ENCODE data around the gene ZNF138.

DNA sequence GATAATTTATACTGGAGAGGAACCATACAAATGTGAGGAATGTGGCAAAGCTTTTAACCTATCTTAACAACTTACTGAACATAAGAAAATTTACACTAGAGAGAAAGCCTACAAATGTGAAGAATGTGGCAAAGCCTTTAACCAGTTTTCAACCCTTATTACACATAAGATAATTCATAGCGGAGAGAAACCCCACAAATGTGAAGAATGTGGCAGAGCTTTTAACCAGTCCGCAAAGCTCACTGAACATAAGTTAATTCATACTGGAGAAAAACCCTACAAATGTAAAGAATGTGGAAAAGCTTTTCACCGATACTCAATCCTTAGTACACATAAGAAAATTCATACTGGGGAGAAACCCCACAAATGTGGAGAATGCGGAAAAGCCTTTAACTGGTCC lies 37.9 kb downstream of the ZNF138 start:
- TF ChIP-seq, protein P1, sequence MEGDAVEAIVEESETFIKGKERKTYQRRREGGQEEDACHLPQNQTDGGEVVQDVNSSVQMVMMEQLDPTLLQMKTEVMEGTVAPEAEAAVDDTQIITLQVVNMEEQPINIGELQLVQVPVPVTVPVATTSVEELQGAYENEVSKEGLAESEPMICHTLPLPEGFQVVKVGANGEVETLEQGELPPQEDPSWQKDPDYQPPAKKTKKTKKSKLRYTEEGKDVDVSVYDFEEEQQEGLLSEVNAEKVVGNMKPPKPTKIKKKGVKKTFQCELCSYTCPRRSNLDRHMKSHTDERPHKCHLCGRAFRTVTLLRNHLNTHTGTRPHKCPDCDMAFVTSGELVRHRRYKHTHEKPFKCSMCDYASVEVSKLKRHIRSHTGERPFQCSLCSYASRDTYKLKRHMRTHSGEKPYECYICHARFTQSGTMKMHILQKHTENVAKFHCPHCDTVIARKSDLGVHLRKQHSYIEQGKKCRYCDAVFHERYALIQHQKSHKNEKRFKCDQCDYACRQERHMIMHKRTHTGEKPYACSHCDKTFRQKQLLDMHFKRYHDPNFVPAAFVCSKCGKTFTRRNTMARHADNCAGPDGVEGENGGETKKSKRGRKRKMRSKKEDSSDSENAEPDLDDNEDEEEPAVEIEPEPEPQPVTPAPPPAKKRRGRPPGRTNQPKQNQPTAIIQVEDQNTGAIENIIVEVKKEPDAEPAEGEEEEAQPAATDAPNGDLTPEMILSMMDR (IDR thresholded peaks at IDR 0.05): no peak
- TF ChIP-seq POLR2A (IDR thresholded peaks at IDR 0.05): no peak
